ENCODE data around the gene UTP15.

DNA sequence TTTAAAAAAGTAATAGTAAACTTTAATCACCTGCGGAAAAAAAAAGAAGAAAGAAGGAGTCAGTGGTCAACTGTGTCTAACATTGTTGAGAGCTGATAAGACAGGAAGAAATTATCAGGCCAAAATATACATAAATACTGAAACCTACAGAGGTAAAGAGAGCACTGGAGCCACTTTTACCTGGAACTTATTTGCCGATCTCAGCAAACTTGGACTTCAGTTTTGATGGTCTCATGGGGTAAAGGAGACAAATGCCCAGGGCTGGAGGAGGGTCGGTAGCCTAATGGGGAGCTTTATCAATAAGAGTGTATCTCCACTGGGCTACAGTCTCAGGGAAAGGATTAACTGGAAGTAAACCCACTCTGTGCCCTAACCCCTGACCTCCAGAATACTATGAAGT, 33.8 kb downstream of the UTP15 start:
- TF ChIP-seq, protein P1, sequence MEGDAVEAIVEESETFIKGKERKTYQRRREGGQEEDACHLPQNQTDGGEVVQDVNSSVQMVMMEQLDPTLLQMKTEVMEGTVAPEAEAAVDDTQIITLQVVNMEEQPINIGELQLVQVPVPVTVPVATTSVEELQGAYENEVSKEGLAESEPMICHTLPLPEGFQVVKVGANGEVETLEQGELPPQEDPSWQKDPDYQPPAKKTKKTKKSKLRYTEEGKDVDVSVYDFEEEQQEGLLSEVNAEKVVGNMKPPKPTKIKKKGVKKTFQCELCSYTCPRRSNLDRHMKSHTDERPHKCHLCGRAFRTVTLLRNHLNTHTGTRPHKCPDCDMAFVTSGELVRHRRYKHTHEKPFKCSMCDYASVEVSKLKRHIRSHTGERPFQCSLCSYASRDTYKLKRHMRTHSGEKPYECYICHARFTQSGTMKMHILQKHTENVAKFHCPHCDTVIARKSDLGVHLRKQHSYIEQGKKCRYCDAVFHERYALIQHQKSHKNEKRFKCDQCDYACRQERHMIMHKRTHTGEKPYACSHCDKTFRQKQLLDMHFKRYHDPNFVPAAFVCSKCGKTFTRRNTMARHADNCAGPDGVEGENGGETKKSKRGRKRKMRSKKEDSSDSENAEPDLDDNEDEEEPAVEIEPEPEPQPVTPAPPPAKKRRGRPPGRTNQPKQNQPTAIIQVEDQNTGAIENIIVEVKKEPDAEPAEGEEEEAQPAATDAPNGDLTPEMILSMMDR (conservative IDR thresholded peaks at IDR 0.05; ENCODE audit: low read depth, low read length): no peak
- no peak for TF ChIP-seq EZH2phosphoT487 (IDR thresholded peaks at IDR 0.05; ENCODE audit: borderline replicate concordance, low read length)
